ENCODE results near the gene CFAP20DC.
"Not testable (repeated sequence)": the region's sequence is repeated elsewhere in the genome, so short reads cannot be mapped to it uniquely, and the experiment has no call there.

Gene CFAP20DC

GRCh38 chr3:58864480-58864879, 185.3 kb downstream of the CFAP20DC start:
- no peak for DNase-seq

DNA sequence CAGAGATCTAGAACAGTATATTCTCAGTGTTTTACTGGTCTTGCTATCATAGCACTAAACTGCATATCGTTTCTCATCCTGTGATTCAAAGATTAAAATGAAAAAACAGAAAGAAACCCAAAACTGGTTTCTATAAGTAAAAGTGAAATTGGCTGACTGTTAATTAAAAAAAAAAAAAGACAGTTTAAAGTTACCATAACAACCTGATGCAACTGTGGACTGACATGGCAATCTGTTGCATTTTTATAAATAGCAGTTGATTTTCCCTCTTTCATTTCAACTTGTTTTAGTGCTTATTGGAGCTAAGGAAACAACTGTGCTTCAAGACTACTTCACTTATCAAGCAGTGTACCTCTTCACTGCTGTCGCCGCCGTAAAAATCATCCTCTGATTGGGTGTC, 186.6 kb downstream of the CFAP20DC start:
- DNase-seq: no peak

GRCh38 chr3:58861551-58861950, 188.3 kb downstream of the CFAP20DC start:
- no peak for DNase-seq

DNA sequence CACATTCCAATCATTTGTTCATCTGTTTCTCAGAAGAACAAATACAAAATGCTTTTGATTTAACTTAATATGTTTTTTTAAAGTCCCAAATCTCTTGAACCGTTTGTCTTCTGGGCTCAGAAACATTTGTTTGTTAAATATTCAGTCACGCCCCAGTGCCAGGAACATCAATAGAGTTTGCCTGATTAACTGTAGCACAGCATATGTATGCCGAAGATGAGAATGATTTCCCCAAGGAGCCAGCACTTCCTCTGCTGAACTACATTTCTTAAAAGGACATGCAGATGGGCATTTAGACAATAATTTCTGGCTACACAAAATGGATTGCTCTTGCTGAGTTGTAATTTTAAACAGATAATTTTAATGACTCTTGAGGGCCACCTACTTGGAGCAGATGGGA, 191.7 kb downstream of the CFAP20DC start:
- no peak for DNase-seq

- DNase-seq: no peak
Measured at GRCh38 chr3:58857402-58857801, 192.4 kb downstream of the CFAP20DC start.

DNA sequence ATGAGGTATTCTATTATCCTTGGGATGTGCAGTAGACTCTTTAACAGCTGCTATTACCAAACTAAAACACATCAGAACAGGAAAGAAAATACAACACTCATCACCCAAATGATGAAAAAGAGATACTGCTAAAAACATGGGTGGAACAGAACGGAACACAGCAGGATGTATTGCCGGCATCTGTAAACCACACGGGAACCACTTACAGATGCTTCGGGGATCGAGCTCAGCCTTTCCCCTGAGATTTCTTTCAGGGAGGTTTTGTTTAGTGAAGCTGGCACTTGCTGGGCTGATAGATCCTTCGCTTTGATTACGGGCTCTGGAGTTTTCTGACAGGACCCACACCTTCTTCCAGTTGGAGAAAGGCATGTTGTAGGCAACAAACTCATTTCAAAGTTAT, 201.0 kb downstream of the CFAP20DC start:
- DNase-seq: no peak

- not testable (repeated sequence) for DNase-seq
Measured at GRCh38 chr3:58842050-58842747, 207.6 kb downstream of the CFAP20DC start.

DNA sequence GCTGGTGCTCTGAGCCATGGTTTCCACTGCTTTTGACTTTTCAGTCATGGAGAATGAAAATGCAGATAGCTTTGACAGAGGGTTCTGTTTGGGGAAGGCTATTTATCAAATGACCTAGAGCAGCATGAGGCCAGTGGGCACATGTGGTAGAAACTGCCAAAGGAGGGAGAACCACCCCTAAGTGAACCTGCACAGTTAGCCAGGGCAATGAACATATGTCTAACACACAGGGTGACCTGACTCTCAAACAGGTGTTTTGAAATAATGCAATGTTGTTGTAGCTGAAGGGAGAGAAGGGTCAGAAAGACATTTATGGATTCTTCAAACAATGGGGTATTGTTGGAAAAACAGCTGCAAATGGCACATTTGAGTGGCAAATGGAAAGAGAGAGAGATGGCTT, 208.9 kb downstream of the CFAP20DC start:
- no peak for DNase-seq

GRCh38 chr3:58839964-58840363, 209.9 kb downstream of the CFAP20DC start:
- DNase-seq: no peak

DNA sequence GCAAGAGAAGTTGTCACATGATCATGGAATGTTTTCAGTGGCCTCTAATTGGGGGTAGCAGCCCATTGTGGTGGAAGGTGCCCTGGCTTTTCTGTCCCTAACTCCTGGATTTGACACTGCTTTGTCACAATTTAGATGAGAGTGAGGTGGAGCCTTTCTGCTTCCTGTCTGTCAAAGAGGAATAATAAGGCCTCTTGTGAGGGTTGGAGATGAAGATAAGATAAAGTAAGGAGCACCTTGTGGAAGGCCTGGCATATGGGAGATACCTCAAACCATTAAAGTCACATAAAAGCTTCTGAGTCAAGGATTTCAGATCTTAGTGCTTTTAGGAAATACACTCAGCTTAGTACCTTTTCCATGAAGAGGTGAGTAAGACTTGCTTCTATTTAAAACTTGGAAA, 210.6 kb downstream of the CFAP20DC start:
- no peak for DNase-seq

- no peak for DNase-seq
Measured at GRCh38 chr3:58837856-58838255, 212.0 kb downstream of the CFAP20DC start.

- DNase-seq: no peak
Measured at GRCh38 chr3:58837141-58837843, 212.5 kb downstream of the CFAP20DC start.

GRCh38 chr3:58835086-58835485, 214.7 kb downstream of the CFAP20DC start:
- DNase-seq: no peak

DNA sequence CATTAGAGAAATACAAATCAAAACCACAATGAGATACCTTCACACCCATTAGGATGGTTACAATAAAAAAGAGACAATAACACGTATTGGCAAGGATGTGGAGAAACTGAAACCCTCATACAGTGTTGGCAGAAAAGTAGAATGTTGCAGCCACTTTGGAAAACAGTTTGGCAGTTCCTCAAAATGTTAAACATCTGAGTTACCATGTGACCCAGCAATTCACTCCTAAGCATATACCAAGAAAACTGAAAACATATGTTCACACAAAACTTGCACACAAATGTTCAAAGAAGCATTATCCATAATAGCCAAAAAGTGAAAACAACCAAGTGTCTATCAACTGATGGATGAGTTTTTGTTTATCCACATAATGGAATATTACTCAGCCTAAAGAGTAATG, 216.3 kb downstream of the CFAP20DC start:
- no peak for DNase-seq

GRCh38 chr3:58829321-58830000, 220.4 kb downstream of the CFAP20DC start:
- DNase-seq: no peak

- no peak for DNase-seq
Measured at GRCh38 chr3:58824777-58825176, 225.0 kb downstream of the CFAP20DC start.

- peak; percentile 12 for DNase-seq
Measured at GRCh38 chr3:58824285-58824684, 225.5 kb downstream of the CFAP20DC start.

GRCh38 chr3:58806551-58807244, 243.1 kb downstream of the CFAP20DC start:
- DNase-seq: not testable (repeated sequence)

- DNase-seq: no peak
Measured at GRCh38 chr3:58804914-58805313, 244.9 kb downstream of the CFAP20DC start.

GRCh38 chr3:58801541-58801940, 248.3 kb downstream of the CFAP20DC start:
- DNase-seq: no peak

DNA sequence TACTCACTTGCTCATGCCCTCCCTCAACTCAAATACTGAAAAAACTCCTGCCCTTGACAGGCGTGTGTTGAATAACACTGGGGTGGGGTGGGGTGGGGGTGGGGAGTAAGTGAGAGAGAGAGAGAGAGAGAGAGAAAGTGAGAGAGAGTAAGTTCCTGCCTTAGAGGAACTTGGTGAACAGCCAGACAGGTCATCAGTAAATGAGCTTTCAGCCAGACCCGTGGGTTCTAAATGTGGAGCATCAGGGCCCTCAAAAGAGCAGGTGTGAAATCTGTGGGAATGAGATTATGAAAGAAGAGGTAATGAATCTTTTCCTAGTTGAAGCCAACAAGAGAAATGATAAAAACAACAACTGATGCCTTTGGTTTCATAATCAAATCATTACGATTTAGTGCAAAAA, 248.9 kb downstream of the CFAP20DC start:
- DNase-seq: no peak

DNA sequence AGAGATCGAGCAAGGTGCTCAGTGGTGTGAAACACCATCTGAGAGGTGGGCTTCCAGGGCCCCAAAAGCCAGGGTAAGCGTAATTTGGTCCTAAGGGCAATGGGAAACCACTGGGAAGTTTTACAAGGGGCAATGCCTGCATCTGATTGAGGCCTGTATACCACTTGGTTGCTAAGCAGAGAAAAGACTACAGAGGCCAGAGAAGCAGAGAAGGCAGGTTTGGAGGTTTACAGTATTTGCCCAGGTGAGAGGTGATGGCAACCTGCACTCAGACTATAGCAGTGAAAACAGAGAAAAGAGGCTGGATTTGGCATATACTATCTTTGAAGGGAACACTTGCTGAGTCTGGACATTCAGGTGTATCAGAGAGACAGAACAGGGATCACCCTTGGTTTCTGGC, 249.8 kb downstream of the CFAP20DC start:
- no peak for DNase-seq

DNA sequence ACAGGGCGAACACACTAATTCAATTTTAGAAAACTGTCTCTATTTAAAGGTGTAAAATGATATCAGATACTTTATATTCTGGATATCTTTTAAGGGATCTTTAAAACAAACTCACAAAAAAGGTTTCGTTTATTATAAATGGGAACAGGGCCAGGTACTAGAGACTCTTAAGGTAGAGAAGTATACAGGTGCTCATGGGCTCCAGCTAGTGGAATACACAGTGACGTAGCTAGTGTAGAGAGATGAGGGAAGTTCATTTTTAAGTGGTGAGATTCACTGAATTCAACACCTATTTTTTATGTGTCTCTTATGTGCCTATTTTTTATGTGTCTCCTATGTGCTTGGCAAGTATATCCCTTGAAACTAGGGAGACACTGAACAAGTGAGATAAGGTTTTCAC, 250.6 kb downstream of the CFAP20DC start:
- DNase-seq: no peak

GRCh38 chr3:58798312-58798711, 251.5 kb downstream of the CFAP20DC start:
- DNase-seq: no peak
